Esophagus squamous epithelium (tissue), 5 donors: ENCODE measurements around the gene EFHC2. TPM values are rescaled to one million over a fixed set of nuclear protein-coding genes. Genes with fewer than 3 reads are reported as not detected.
A peak's percentile ranks its signal among the peaks of the same experiment; 100 is the strongest.

Source experiments
- DNase-seq: peaks from one replicate; lab custom pipeline; 2025; lab: John Stamatoyannopoulos, UW
- H3K27ac ChIP-seq, 4 donors: fragments of 200-600 bp; sonication (generic); one replicate each; pipeline ENCODE4 v1.5.1; 2016 to 2019; ENCODE audit warnings: mild to moderate bottlenecking in 1 of 4
- H3K27me3 ChIP-seq, 4 donors: fragments of 200-600 bp; sonication (generic); 1 replicate in 3 of 4; 2 replicates in 1 of 4; pipeline versions ENCODE4 v1.5.1 to v1.6.0; 2017 to 2021; ENCODE audit warnings: antibody characterized with exemption in 1 of 4
- H3K36me3 ChIP-seq, 3 donors: fragments of 200-600 bp; sonication (generic); one replicate each; pipeline ENCODE4 v1.5.1; 2016 to 2019
- H3K4me1 ChIP-seq, 3 donors: fragments of 200-600 bp; sonication (generic); one replicate each; pipeline ENCODE4 v1.5.1; 2017 to 2019
- H3K4me3 ChIP-seq, 4 donors: fragments of 200-600 bp; sonication (generic); 1 replicate in 3 of 4; 2 replicates in 1 of 4; pipeline ENCODE4 v1.5.1; 2016 to 2019; ENCODE audit warnings: mild to moderate bottlenecking in 2 of 4, moderate library complexity in 1 of 4
- H3K9me3 ChIP-seq, 3 donors: fragments of 200-600 bp; sonication (generic); one replicate each; pipeline ENCODE4 v1.5.1; 2016 to 2019
- CTCF ChIP-seq, 6 experiments: fragments of 450-650 bp in 4 of 6; fragments of 200-600 bp in 2 of 6; sonication (generic) in 2 of 6; IDR thresholded peaks; one replicate each; pipeline ENCODE4 v1.5.1; 2016 to 2019; ENCODE audit warnings: antibody characterized with exemption in 6 of 6, mild to moderate bottlenecking in 4 of 6, moderate library complexity in 4 of 6
- POLR2A ChIP-seq, 4 donors: fragments of 450-650 bp; IDR thresholded peaks; one replicate each; pipeline ENCODE4 v1.6.1; 2017; ENCODE audit warnings: antibody characterized with exemption in 4 of 4, mild to moderate bottlenecking in 4 of 4, moderate library complexity in 3 of 4
- WGBS, 2 donors: methylation state at CpG; one replicate each; pipeline ENCODE4 v1.1.5; 2018; 5-methylcytosine and 5-hydroxymethylcytosine counted together
- intact Hi-C: fragments of 100-400 bp; cut with DNase I; formaldehyde crosslinking; loops from one replicate; pipeline ENCODE4 v1.15.0; 2022
- total RNA-seq, 4 donors: library from RNA; depleted of rRNA; stranded (reverse); fragments of >200 nt; gene quantifications; one replicate each; pipeline ENCODE4 v1.1.0, GENCODE V29; 2016
- donor health status: DM: yes; HTN: yes; CAD: no.

The EFHC2 gene
- total RNA-seq, 4 donors from 2014 or later = 0.22 to 3.1 (median 2.0) TPM

- TF ChIP-seq CTCF (IDR thresholded peaks at IDR 0.05) (no peak), POLR2A (IDR thresholded peaks at IDR 0.05) (no peak)
- WGBS, 2 donors = 74 to 77% methylated on average over 5 of the region's 5 CpGs
- no peak overlapping the region for H3K27ac ChIP-seq
Measured at GRCh38 chrX:44232081-44232480, 111.4 kb downstream of the EFHC2 start.

GRCh38 chrX:44228621-44229020 is 114.9 kb downstream of the EFHC2 start:
- no peak overlapping the region for H3K4me3 ChIP-seq
- no peak for DNase-seq
- 59 to 79% methylated on average over 3 to 4 of the region's 4 CpGs for WGBS, 2 donors
- H3K4me1 ChIP-seq = peaks cover 0 to 35% (median 4%) of the 10 kb centered on the region in 3 donors
- no peaks in the 10 kb centered on the region for H3K9me3 ChIP-seq
- intact Hi-C loops = no loop called here
- no peaks in the 10 kb centered on the region for H3K27me3 ChIP-seq
- no peaks in the 10 kb centered on the region for H3K36me3 ChIP-seq
- no peak overlapping the region for H3K27ac ChIP-seq
- TF ChIP-seq CTCF (IDR thresholded peaks at IDR 0.05) (no peak), POLR2A (IDR thresholded peaks at IDR 0.05) (no peak)

More at GRCh38 chrX:44232081-44232480, 111.4 kb downstream of the EFHC2 start:
- intact Hi-C loops = no loop called here
- H3K27me3 ChIP-seq = no peaks in the 10 kb centered on the region
- peaks cover 0 to 28% (median 0%) of the 10 kb centered on the region in 3 donors for H3K4me1 ChIP-seq
- no peaks in the 10 kb centered on the region for H3K36me3 ChIP-seq
- no peaks in the 10 kb centered on the region for H3K9me3 ChIP-seq
- DNase-seq = no peak
- no peak overlapping the region for H3K4me3 ChIP-seq

DNA sequence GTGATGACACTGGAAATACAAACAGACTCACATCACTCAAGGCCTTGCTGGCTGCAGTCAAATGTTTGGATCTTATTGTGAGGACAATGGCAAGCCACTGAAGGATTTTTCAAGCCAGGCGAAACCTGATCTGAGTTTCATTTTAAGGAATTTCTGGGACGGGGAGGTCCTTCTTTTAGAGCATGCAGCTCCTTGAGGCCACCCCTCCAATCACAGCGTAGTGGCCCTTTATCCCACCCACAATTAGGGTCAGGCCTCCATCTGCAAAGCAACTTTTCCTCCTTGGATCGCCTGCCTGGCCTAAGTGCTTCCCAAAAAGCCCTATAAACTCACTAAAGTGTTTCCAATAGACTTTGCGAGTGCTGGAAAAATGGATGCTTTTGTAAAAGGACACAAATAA is 115.5 kb downstream of the EFHC2 start:
- 62 to 72% methylated on average over 3 to 5 of the region's 5 CpGs for WGBS, 2 donors
- intact Hi-C loops = no loop called here
- no peak overlapping the region for H3K4me3 ChIP-seq
- H3K4me1 ChIP-seq = peaks cover 0 to 35% (median 4%) of the 10 kb centered on the region in 3 donors
- no peak overlapping the region for H3K27ac ChIP-seq
- no peak for DNase-seq
- no peak for TF ChIP-seq CTCF (IDR thresholded peaks at IDR 0.05)
- H3K36me3 ChIP-seq = no peaks in the 10 kb centered on the region
- no peaks in the 10 kb centered on the region for H3K27me3 ChIP-seq
- no peaks in the 10 kb centered on the region for H3K9me3 ChIP-seq

GRCh38 chrX:44225667-44226066 is 117.8 kb downstream of the EFHC2 start:
- H3K4me3 ChIP-seq = no peak overlapping the region
- 29 to 55% methylated on average over 1 to 3 of the region's 3 CpGs for WGBS, 2 donors
- H3K4me1 ChIP-seq = peaks cover 0 to 42% (median 4%) of the 10 kb centered on the region in 3 donors
- DNase-seq = no peak
- H3K36me3 ChIP-seq = no peaks in the 10 kb centered on the region
- no peaks in the 10 kb centered on the region for H3K9me3 ChIP-seq
- peak overlapping the region in 2 of 4 donors; percentile 54 to 60 for H3K27ac ChIP-seq
- no peaks in the 10 kb centered on the region for H3K27me3 ChIP-seq
- intact Hi-C loops = no loop called here
- TF ChIP-seq POLR2A (IDR thresholded peaks at IDR 0.05) (no peak), CTCF (IDR thresholded peaks at IDR 0.05) (no peak)

- intact Hi-C loops = no loop called here
- H3K9me3 ChIP-seq = no peaks in the 10 kb centered on the region
- TF ChIP-seq CTCF (IDR thresholded peaks at IDR 0.05) = no peak
- no peak for TF ChIP-seq POLR2A (IDR thresholded peaks at IDR 0.05)
- no peaks in the 10 kb centered on the region for H3K36me3 ChIP-seq
- H3K4me3 ChIP-seq = no peak overlapping the region
- H3K27ac ChIP-seq = peak overlapping the region in 2 of 4 donors; percentile 54 to 60
- no peaks in the 10 kb centered on the region for H3K27me3 ChIP-seq
- DNase-seq = no peak
- H3K4me1 ChIP-seq = peaks cover 0 to 42% (median 4%) of the 10 kb centered on the region in 3 donors
- 63% methylated on average over 2 of the region's 2 CpGs; no CpG with 5 or more reads in 1 of the 2 donors for WGBS, 2 donors
Measured at GRCh38 chrX:44224760-44225159, 118.7 kb downstream of the EFHC2 start.
